GM12891 (cell line): ENCODE results near the gene C9.
A peak's percentile ranks its signal among the peaks of the same experiment; 100 is the strongest.
"Not testable (repeated sequence)": the region's sequence is repeated elsewhere in the genome, so short reads cannot be mapped to it uniquely, and the experiment has no call there.

Experiments used
- DNase-seq: peaks from one replicate; pipeline ENCODE4 v3.0.0; 2011; ENCODE audit warnings: low spot score; ENCODE audit not compliant: insufficient read length
- FAIRE-seq: peaks from 2 replicates; lab custom pipeline; 2011; peaks lifted over from hg19 to GRCh38; lab: Jason Lieb, UNC
- PAX5 ChIP-seq: IDR thresholded peaks from 2 replicates; pipeline ENCODE4 v1.6.1; 2011; ENCODE audit warnings: low read length, moderate library complexity, mild to moderate bottlenecking; ENCODE audit not compliant: insufficient read depth, severe bottlenecking
- POLR2A ChIP-seq: IDR thresholded peaks from 2 replicates; pipeline ENCODE4 v1.6.1; 2011; ENCODE audit warnings: low read depth, low read length, control low read depth
- POLR2AphosphoS5 ChIP-seq: IDR thresholded peaks from 2 replicates; pipeline ENCODE4 v1.6.1; 2011; ENCODE audit warnings: low read depth, low read length, control low read depth
- POU2F2 ChIP-seq: IDR thresholded peaks from 2 replicates; pipeline ENCODE4 v1.6.1; 2011; ENCODE audit warnings: low read depth, mild to moderate bottlenecking, control low read depth, low read length, moderate library complexity
- SPI1 ChIP-seq: IDR thresholded peaks from 2 replicates; pipeline ENCODE4 v1.6.1; 2011; ENCODE audit warnings: low read depth, low read length, control low read depth
- TAF1 ChIP-seq: IDR thresholded peaks from 2 replicates; pipeline ENCODE4 v1.6.1; 2011; ENCODE audit warnings: low read depth, low read length, control low read depth

C9 gene

DNA sequence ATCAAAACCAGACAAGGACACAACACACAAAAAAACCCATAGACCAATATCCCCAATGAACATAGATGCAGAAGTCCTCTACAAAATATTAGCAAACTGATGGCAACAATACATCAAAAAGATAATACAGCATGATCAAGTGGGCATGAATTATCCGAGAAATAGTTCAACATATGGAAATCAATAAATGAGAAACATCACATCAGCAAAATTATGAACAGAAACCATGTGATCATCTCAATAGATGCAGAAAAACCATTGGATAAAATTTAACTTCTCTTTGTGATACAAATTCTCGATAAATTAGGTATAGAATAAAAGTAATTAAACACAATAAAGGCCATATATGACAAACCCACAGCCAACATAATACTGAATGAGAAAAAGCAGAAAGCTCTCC is 69.6 kb downstream of the C9 start:
- DNase-seq (no peak), FAIRE-seq (no peak)
- TF ChIP-seq POLR2A (no peak), POU2F2 (no peak), SPI1 (no peak), TAF1 (no peak), PAX5 (no peak), POLR2AphosphoS5 (no peak)

DNA sequence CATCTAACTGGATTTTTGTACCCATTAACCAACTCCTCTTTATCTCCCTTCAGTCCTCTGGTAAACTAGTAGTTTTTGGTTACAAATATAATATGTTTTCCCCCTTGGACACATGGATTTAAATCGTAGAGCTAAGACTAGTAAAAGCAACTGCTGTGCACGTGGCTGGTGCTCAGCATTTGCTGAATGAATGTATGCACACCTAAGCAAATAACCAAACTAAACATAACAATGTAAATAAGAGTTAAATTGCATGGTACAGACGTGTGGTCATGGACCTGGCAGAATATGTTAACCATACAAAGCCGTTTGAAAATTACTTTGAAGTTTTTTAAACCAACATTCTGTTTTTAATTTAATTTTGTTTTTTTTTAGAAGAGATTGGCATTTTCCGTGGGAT is 79.7 kb downstream of the C9 start:
- FAIRE-seq (no peak), DNase-seq (no peak)
- TF ChIP-seq TAF1: no peak
- no peak for TF ChIP-seq POU2F2
- no peak for TF ChIP-seq PAX5
- no peak for TF ChIP-seq SPI1
- TF ChIP-seq POLR2AphosphoS5: no peak
- TF ChIP-seq POLR2A: no peak

DNA sequence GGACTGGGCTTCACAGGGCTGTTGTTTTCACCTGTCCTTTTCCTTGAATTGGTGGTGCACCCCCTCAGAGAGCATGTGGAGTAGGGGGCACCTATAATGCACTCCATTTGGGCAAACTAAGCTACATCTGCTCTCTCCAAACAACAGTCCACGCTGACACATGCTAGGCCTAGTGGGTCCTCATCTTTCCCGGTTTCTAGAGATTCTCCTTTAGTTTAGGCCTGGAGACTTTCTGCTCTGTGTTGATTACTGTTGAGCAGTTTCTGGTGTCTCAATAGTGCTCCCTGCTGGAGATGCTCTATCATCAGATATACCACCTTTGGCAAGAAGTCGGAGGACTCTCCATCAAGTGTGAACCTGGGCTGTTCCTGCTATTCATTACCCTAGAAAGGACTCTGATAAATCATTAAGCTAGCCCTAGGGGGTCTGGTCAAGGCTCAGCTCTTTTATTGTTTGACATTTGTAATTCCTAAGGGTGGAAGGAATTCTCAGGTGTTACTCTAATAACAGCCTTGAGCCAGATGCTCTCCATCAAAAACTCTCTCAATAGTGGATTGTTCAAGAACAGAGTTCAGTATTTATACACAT is 81.0 kb downstream of the C9 start:
- FAIRE-seq (peak; percentile 83), DNase-seq (no peak)

DNA sequence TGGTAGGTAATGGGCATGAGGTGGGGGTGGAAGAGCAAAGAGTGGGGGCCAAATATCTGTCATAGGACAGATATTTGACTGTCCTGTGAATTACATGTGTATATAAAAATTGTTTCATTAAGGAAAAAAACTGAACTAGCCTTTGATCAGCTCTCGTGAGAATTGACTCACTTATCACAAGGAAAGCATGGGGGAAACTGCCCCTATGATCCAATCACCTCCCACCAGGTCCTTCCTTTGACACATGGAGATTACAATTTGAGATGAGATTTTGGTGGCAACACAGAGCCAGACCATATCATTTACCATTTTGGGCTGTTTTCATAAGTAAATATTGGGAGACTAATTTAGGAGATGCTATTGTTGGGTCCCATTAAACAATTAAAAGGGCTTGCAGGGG is 81.7 kb downstream of the C9 start:
- FAIRE-seq (no peak), DNase-seq (no peak)
- TF ChIP-seq SPI1: no peak
- no peak for TF ChIP-seq PAX5
- no peak for TF ChIP-seq POLR2AphosphoS5
- no peak for TF ChIP-seq TAF1
- TF ChIP-seq POU2F2: no peak
- TF ChIP-seq POLR2A: no peak

More for the DNA sequence above, 81.0 kb downstream of the C9 start:
- TF ChIP-seq POLR2A (no peak), POLR2AphosphoS5 (no peak), TAF1 (no peak), SPI1 (no peak), PAX5 (no peak), POU2F2 (no peak)

DNA sequence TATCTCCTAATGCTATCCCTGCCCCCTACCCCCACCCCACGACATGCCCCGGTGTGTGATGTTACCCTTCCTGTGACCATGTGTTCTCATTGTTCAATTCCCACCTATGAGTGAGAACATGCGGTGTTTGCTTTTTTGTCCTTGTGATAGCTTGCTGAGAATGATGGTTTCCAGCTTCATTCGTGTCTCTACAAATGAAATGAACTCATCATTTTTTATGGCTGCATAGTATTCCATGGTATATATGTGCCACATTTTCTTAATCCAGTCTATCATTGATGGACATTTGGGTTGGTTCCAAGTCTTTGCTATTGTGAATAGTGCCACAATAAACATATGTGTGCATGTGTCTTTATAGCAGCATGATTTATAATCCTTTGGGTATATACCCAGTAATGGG is 88.4 kb downstream of the C9 start:
- not testable (repeated sequence) for FAIRE-seq, DNase-seq

DNA sequence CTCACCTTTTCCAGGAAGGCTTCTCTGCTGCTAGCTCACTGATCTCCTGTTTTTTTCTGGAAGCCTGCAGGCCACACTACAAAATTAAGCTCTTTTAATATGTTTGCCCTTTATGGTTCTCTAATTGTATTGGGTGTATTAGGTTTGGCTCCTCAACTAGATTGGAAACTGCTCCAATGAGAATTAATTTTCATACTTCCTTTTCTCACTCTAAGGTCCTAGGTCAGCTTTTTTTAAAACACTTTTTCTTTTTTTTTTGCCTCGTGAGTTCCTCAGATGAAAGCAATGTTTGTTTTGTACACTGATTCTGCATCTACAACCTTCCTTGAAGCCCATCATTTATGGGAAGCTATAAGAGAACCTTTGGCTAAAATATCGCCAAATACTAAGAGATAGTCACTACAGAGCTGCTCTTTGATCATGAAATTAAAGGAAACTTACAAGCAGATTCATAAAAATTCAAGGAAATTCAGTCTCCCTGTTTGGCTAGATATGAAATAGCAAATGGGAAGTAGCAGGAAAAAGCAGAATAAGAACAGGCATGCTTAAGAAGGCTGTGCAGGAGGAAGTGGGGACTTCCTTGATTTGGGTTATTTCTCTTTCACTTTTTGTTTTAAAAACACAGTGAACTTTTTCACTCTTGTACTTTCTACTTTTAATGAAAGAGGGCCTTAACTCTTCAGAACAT is 89.8 kb downstream of the C9 start:
- FAIRE-seq (no peak), DNase-seq (no peak)
- TF ChIP-seq SPI1 (peak; percentile 89), PAX5 (no peak)

DNA sequence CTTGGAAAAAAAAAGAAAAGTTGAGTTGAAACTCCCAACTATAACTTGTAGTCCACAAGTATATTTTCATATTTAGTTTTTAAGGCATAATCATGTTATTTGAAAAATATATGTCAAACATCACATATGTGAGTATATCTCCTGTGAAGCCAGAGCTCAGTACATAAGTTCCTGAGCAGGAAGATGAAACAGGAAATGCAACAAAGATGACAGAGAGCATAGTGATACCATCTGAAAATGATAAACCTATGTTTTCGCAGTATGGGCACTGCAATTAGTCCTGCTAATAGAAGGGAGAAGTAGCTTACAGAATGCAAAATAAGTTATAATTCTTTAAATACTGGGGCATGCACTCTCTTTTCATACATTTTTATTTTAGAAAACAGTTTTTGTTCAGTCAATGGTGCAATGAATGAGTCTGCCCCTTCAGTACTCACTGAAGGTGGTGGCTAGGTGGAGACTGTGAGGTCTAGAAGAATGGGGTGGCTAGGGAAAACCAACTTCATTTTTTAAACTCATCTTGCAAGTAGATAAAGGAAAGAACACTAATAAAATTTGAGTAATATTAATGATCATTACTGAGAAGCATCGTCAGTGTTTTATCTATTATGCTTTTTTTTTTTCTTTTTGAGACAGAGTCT is 90.9 kb downstream of the C9 start:
- DNase-seq: no peak
- TF ChIP-seq TAF1 (no peak), PAX5 (no peak), POU2F2 (no peak), POLR2AphosphoS5 (no peak), POLR2A (no peak), SPI1 (no peak)
- FAIRE-seq: no peak

DNA sequence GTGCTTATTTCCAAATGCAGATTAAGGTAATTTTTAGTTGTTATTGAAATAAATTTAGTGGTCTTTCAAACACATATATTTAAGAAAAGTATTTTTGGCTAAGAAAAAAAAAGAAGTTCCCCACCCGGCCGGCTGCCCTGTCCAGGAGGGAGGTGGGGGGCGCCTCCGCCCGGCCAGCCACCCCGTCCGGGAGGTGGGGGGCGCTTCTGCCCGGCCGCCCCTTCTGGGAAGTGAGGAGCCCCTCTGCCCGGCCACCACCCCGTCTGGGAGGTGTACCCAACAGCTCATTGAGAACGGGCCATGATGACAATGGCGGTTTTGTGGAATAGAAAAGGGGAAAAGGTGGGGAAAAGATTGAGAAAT is 91.4 kb downstream of the C9 start:
- DNase-seq, FAIRE-seq: not testable (repeated sequence)

DNA sequence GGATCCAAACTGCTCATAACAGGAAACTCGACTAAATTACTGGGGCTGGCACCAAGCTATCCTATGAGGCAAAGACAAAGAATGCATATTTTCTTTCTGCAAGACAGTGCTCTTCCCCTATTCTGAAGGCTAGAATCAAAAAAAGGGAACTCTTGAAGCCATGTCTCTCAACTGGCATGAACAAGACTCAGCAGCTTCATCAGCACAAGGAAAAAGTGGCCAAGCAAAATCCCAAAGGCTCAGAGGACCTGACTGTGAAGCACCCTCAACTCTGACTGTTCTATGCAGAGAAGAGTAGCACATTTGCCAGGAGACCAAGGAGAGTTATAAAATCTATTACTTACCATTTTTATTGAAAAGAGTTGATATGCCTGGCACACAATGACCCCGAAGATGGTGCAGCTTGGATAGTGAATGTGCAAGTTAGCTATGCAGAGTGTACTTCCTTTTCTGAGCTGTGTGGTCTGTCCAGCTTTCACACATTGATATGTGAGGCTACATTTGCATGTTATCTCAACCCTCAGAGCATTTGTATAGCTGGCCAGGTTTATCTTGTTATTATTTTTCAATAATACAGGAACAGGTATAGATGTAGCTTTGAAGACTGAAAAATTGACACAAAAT is 94.0 kb downstream of the C9 start:
- TF ChIP-seq TAF1 (no peak), POLR2A (no peak), SPI1 (no peak), POLR2AphosphoS5 (no peak), POU2F2 (no peak), PAX5 (no peak)
- DNase-seq (no peak), FAIRE-seq (peak; percentile 94)

DNA sequence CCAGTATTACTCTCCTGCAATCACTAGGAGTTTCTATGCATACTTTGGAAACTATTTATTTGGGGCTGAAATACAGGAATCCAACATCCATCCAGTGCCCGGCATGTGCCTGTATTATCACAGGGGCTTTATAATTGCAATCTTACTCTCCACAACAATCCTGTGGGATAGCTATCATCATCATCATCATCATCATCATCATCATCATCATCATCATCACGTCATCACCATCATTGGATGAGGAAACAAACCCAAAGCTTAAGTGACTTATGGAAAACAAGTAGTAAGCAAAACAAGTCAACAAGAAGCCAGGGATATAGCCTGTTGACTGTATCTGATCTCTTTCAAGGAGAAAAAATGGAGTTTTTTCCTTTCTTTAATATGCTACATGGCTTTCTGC is 97.1 kb downstream of the C9 start:
- DNase-seq: no peak
- TF ChIP-seq SPI1 (no peak), POLR2AphosphoS5 (no peak), POU2F2 (no peak), TAF1 (no peak), PAX5 (no peak), POLR2A (no peak)
- no peak for FAIRE-seq

DNA sequence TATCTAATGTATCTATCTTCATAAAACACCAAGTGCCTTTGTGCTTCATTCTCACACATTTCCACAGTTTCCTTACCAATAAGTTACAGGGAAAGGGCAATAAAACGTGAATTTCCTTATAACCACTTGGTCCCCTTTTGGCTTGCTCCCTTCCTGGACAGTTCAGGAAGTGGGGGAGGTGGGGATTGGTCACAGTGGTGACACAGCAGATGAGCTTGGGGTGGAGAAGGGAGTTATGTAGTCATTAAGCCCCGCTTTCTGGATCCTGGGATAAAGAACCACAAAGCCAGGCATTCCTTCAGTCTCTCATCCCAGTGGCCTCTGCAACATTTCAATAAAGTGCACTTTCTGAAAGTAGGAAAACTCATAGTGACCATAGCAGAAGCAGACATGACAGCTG is 97.9 kb downstream of the C9 start:
- FAIRE-seq: no peak
- no peak for DNase-seq
- no peak for TF ChIP-seq SPI1
- no peak for TF ChIP-seq POLR2A
- no peak for TF ChIP-seq PAX5
- no peak for TF ChIP-seq TAF1
- no peak for TF ChIP-seq POLR2AphosphoS5
- TF ChIP-seq POU2F2: no peak
